Activated CD8-positive, alpha-beta T cell treated with anti-CD3 and anti-CD28 coated beads for 36 hours (primary cell): ENCODE results near the gene ATPAF2. TPM values are rescaled to one million over a fixed set of nuclear protein-coding genes. Genes with fewer than 3 reads are reported as not detected.

Source experiments
- ATAC-seq: fragments of 200-7000 bp; cut with Tn5 transposase; one replicate; pipeline ENCODE4 v1.10.0; 2021; ENCODE audit warnings: mild to moderate bottlenecking, moderate library complexity
- CTCF ChIA-PET: fragments of 350-600 bp; sonication (Branson Sonifier 250); formaldehyde crosslinking; loops from one replicate; lab custom pipeline; 2021; ENCODE audit warnings: antibody characterized with exemption; lab: Charles Lee
- POLR2A ChIA-PET: fragments of 350-600 bp; sonication (Branson Sonifier 250); formaldehyde crosslinking; loops from one replicate; lab custom pipeline; 2021; ENCODE audit warnings: antibody characterized with exemption; lab: Charles Lee
- DNase-seq: peaks from one replicate; pipeline ENCODE4 v3.0.0-alpha.2; 2020
- H3K27ac Mint-ChIP-seq: one replicate; pipeline ENCODE4 v1.8.0; 2021; ENCODE audit warnings: mild to moderate bottlenecking, mixed read lengths
- H3K27me3 Mint-ChIP-seq: one replicate; pipeline ENCODE4 v1.8.0; 2021; ENCODE audit warnings: mixed read lengths
- H3K36me3 Mint-ChIP-seq: one replicate; pipeline ENCODE4 v1.8.0; 2021; ENCODE audit warnings: low read depth, mixed read lengths
- H3K4me1 Mint-ChIP-seq: one replicate; pipeline ENCODE4 v1.8.0; 2021; ENCODE audit warnings: low read depth, mixed read lengths
- H3K4me3 Mint-ChIP-seq: one replicate; pipeline ENCODE4 v1.8.0; 2021; ENCODE audit warnings: mild to moderate bottlenecking, moderate library complexity, mixed read lengths
- H3K9me3 Mint-ChIP-seq: one replicate; pipeline ENCODE4 v1.8.0; 2021; ENCODE audit warnings: mixed read lengths
- CTCF ChIP-seq: fragments of 200-600 bp; IDR thresholded peaks from one replicate; pipeline ENCODE4 v1.8.0; 2022; ENCODE audit warnings: antibody characterized with exemption, mild to moderate bottlenecking
- intact Hi-C: fragments of 100-400 bp; cut with micrococcal nuclease; formaldehyde crosslinking; loops from one replicate; pipeline ENCODE4 v1.10.0; 2022
- total RNA-seq, 2 experiments: library from RNA; stranded (reverse); gene quantifications; one replicate each; pipeline ENCODE4 v1.2.3, GENCODE V29; 2021

Gene ATPAF2
- total RNA-seq, 2 experiments from 2014 or later, result 28.5 to 29.7 TPM

- no peaks in the 10 kb centered on the region for H3K36me3 Mint-ChIP-seq
- POLR2A ChIA-PET, result interaction anchor here (1.2 kb wide), 1 partner anchor 55 kb away, joined by 3 read pairs; no protein-coding TSS in a partner anchor
- no peak overlapping the region for H3K4me3 Mint-ChIP-seq
- H3K27me3 Mint-ChIP-seq, result no peaks in the 10 kb centered on the region
- no peaks in the 10 kb centered on the region for H3K9me3 Mint-ChIP-seq
- no peak overlapping the region for H3K27ac Mint-ChIP-seq
- CTCF ChIA-PET, result interaction anchor here (1.3 to 1.5 kb wide), 2 partner anchors 64 kb away, joined by 4 read pairs; no protein-coding TSS in a partner anchor
- ATAC-seq, result no peak
- TF ChIP-seq CTCF, result no peak
- no peak for DNase-seq
- intact Hi-C loops, result no loop called here
- H3K4me1 Mint-ChIP-seq, result no peaks in the 10 kb centered on the region
Measured at GRCh38 chr17:17983376-17983775, 55.6 kb downstream of the ATPAF2 start.

GRCh38 chr17:17982801-17983200 is 56.2 kb downstream of the ATPAF2 start:
- Mint-ChIP-seq H3K9me3 (no peaks in the 10 kb centered on the region), H3K27me3 (no peaks in the 10 kb centered on the region), H3K4me1 (no peaks in the 10 kb centered on the region), H3K27ac (no peak overlapping the region), H3K36me3 (no peaks in the 10 kb centered on the region), H3K4me3 (no peak overlapping the region)
- no peak for TF ChIP-seq CTCF
- POLR2A ChIA-PET, result interaction anchor here (1.2 kb wide), 1 partner anchor 55 kb away, joined by 3 read pairs; no protein-coding TSS in a partner anchor
- CTCF ChIA-PET, result interaction anchor here (1.3 kb wide), 1 partner anchor 64 kb away, joined by 4 read pairs; no protein-coding TSS in a partner anchor
- no peak for ATAC-seq
- intact Hi-C loops, result no loop called here
- no peak for DNase-seq

DNA sequence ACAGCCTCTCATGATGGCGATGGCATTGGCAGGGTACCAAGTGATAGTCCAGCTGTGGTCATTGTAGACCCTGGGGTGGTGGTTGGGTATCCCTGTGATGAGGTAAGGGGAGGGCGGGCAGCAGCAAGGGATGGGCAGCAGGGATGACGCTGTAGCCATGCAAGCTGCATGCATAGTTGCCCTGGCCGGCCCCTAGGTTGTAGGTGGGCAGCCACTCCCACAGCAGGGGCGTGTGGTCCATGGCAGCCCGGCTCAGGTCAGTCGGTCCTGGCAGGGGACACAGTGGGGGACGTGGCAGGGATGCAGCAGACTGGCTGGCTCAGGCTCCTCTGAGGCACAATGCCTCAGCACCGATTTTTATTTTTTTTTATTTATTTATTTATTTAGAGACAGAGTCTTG is 57.6 kb downstream of the ATPAF2 start:
- Mint-ChIP-seq H3K4me1 (no peaks in the 10 kb centered on the region), H3K9me3 (no peaks in the 10 kb centered on the region), H3K27me3 (no peaks in the 10 kb centered on the region), H3K36me3 (no peaks in the 10 kb centered on the region), H3K4me3 (no peak overlapping the region), H3K27ac (no peak overlapping the region)
- no peak for ATAC-seq
- ChIA-PET POLR2A (no interaction called here), CTCF (interaction anchor here (0.7 kb wide), 1 partner anchor 23 kb away, joined by 3 read pairs; no protein-coding TSS in a partner anchor)
- DNase-seq, result no peak
- TF ChIP-seq CTCF, result no peak
- intact Hi-C loops, result no loop called here

GRCh38 chr17:17979778-17980177 is 59.2 kb downstream of the ATPAF2 start:
- POLR2A ChIA-PET, result interaction anchor here (0.9 kb wide), 1 partner anchor 104 kb away, joined by 3 read pairs; no protein-coding TSS in a partner anchor
- no peaks in the 10 kb centered on the region for H3K36me3 Mint-ChIP-seq
- intact Hi-C loops, result loop anchor here (5.0 kb wide), 1 partner anchor 58 kb away; the partner anchor contains the start of genes ATPAF2 and GID4

More at GRCh38 chr17:17979778-17980177, 59.2 kb downstream of the ATPAF2 start:
- CTCF ChIA-PET, result interaction anchor here (1.1 to 1.2 kb wide), 3 partner anchors 14 to 903 kb away, joined by 3 read pairs; no protein-coding TSS in a partner anchor
- H3K4me3 Mint-ChIP-seq, result no peak overlapping the region
- ATAC-seq (no peak), DNase-seq (no peak)
- TF ChIP-seq CTCF, result no peak
- H3K9me3 Mint-ChIP-seq, result no peaks in the 10 kb centered on the region
- H3K27ac Mint-ChIP-seq, result no peak overlapping the region
- no peaks in the 10 kb centered on the region for H3K27me3 Mint-ChIP-seq
- H3K4me1 Mint-ChIP-seq, result no peaks in the 10 kb centered on the region
